ENCODE measurements around the gene DGKD. TPM values are rescaled to one million over a fixed set of nuclear protein-coding genes. Genes with fewer than 3 reads are reported as not detected.

Gene DGKD
- total RNA-seq, 1 experiment from 2014 or later: 105 TPM

Other genes with a start within 250 kb of the DGKD start
- gene ATG16L1, start 102.8 kb upstream of the DGKD start, total RNA-seq (2022): 20.1 and 24.4 TPM in 2 replicates
- gene SAG, start 46.7 kb upstream of the DGKD start, total RNA-seq (2022): not detected in 2 replicates
- gene USP40, start 212.3 kb downstream of the DGKD start, total RNA-seq (2022): 27.4 and 27.8 TPM in 2 replicates

All from Caco-2 (cell line).